IPS DF 4.7 (cell line): Measurements from ENCODE around the gene FIBCD1.
"Not testable (repeated sequence)": the region's sequence is repeated elsewhere in the genome, so short reads cannot be mapped to it uniquely, and the experiment has no call there.

Experiments used
- DNase-seq: peaks from one replicate; pipeline ENCODE4 v3.0.0-alpha.2; 2013; ENCODE audit warnings: low spot score; ENCODE audit errors: extremely low read depth

Gene FIBCD1

GRCh38 chr9:130922893-130923610, 16.0 kb downstream of the FIBCD1 start:
- no peak for DNase-seq

GRCh38 chr9:130921989-130922892, 16.8 kb downstream of the FIBCD1 start:
- no peak for DNase-seq

DNA sequence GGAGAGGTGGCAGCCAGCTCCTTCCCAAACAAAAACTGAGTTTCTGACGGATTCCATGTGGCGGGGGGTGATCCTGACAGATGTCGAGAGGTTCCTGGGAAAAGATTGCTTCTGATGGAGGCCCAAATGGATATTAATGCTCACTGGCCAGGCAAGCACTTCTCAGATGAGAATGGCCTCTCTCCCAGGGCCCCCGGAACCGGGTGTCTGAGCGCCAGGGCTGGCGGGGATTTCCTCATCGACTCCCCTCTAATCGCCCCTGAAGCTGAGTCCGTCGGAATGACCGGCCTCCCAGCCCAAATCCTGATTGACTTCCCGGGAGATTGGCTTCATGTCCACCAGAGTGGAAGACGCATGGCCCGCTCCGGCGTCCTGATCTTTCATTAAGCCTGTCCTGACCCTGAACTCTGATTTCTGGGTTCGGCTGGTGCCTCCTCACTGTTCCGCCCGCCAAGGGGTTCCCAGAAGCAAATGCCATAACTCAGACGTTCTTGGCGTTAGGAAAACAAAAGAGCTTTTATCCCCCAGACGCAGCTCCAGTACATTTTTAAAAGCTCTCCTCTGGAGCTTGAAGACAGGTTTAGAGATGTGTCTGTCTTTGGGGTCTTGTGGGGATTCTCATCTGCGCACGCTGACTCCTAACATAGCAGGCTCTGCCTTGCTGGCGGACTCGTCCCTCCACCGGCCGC, 17.6 kb downstream of the FIBCD1 start:
- DNase-seq: no peak

- DNase-seq: no peak
Observed at GRCh38 chr9:130920762-130921299, 18.2 kb downstream of the FIBCD1 start.

DNA sequence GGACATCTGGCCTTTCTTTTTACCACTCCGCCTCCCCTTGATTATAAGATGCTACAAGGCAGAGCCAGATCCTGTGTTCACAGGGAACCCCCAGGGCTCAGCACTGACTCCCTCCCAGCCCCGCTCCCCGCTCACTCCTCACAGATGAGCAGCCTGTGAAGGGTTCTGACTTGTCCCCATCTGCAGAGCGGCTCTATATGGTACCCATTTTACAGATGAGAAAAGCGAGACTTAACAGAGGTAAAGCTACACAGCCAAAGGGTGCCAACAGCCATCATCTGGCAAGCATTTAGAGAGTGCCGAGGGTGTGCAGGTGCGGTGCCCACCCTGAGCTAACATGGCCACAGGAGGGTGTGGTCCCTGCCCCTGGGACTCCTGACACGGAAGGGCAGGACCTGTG, 18.8 kb downstream of the FIBCD1 start:
- DNase-seq: no peak

DNA sequence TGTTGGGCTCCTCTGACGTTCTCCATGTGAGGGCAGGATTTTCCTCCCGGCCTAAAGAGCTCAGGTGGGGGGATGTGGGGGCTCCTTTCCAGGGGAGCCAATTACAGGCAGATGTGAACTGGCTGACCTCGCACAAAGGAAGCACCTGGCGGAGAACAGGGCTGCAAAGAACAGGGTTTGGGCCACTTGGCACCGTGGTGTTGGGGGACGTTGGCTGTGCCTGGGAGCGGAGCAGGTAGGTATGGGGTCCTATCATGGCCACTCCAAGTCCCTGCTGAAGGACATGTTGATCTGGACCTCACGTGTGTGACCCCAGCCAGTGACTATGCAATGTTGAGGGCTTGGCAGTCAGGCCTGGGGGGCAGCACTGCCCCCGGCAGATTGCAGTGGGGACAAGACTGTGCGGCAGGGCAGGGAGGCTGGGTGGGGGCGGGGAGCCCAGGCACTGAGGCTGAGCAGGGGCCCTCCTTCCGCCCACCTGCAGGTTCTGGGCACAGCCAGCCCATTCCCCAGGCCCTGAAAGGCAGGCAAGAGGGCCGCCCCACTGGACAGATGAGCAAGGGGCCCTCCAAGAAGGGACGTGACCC, 19.4 kb downstream of the FIBCD1 start:
- DNase-seq: no peak

DNA sequence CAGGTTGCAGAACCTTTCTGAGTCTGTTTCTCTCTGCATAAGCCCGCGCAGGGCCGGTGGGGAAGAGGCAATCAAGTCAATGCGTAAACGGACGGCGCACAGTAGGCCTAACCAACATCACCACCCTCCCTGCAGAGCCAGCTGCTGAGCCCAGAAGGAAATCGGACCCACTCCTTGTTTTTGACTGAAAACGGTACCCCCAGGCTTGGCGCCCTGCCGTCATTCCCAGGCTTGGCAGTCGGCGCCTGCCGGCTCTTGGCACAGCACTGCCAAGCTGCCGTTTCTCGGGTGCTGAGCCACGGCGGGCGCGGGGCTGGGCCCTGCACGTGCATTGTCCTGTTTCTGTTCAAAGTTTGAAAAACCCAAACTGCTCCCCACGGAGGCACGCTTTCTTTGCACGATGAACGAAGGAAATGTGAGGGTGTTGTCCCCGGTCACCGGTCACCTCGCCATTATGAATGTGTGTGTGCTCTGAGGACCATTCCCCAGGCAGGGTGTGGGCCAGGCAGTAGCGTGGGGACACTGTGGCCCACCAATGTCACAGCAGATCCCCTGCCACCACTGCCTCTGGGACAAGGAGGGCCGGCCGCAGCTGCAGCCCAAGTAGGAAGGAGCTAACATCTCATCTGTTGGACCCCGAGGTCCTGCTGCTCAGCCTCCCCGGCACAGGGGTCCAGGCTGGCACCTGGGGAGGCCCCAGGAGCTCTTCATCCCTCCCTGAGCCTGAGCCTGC, 20.1 kb downstream of the FIBCD1 start:
- DNase-seq: no peak

DNA sequence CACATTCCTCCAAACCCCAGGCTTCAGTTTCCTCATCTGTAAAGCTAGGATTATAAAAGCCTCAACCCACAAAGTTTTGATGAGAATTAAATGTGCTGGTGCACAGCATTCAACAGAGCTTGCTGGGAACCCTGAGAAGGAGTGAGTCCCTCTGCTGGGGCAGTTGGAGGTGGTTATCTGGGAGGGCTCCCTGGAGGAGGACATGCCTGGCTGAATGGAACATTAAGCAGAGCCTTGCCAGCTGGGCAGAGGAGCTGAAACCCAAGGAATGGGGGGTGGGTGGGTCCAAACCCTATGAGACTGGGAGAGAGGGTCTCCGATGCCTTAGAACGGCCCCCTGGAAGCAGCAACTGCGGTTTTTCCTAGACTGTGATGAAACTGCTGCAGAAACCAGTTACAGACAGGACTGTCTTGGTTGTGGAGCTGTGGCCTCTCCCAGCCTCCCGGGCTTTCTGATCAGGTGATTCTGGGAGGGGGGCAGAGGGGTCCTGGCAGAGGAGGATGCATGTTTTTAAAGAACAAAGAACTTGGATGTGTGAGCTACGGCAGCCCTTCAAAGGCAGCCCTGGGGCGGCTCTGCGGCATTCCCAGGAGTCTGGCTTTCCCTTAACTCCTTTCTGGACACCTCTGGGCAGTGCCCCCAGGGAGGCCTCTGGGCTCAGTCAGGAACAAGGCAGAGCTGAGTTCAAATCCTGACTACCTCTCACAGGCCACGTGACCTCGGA, 20.8 kb downstream of the FIBCD1 start:
- DNase-seq: no peak

DNA sequence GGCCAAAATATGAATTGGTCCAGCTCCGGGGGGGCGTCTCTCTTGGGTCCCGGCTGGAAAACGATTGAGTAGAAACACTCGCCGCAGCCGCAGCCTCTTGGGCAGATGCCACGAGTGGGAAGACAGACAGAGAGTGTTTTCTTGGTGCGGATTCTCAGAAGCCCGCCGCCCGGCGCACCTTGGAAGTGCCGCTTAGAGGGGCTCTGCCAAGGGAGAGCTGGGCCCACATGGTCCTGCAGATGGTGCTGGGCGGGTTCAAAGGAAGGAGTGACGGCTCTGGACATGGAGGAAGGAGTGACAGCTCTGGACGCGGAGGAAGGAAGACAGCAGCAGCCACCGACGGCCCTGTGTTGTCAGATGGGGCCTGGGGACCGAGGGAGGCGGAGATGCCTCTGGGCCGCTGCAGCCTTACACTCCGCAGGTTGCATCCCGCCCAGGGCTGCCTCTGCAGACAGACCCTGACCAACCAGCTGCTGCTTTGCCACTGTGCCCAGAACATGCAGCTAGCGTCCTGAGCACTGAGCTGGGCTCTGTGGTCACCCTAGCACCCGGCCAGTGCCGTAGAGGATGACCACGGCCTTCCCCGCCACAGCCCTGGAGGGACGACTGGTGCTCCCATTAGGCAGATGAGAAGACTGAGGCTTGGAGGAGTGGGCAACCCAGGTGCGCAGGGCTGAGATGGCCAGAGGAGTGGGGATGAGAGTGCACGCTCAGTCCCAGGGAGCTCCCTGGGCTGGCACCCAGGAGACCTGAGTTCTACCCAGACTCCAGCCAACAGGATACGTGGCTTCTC, 21.7 kb downstream of the FIBCD1 start:
- no peak for DNase-seq

- DNase-seq: no peak
Observed at GRCh38 chr9:130915096-130915447, 24.0 kb downstream of the FIBCD1 start.

DNA sequence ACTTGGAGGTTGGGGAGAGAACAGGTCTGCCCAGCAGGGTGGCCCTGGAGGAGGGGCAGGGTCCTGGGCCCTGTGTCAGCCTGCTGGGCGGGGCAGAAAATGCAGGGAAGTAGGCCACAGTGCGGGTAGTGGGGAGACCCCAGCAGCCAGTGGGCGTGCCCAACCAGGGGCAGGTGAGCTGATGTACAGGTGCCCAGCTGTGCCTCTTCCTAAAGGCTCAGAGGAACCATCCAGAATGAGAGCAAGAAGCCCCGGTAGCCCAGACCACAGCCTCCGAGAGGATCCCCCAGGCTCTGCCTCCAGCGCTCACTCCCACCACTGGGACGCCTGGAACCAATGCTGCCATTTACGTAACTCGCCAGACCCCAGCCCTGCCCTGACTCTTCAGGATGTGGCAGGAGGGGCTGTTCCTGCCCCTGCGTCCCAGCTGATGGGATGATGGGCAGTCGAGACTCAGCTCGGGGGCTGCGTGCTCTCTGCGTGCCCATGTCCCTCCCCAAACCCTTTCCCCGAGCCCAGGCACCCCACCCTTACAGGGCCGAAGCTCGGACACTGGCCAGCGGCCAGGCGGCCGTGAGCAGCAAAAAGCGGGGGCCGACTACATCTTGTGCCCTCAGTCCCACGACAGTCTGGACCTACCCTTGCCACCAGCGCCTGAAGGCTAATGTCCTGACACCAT, 24.5 kb downstream of the FIBCD1 start:
- DNase-seq: no peak

- no peak for DNase-seq
Observed at GRCh38 chr9:130913599-130914416, 25.2 kb downstream of the FIBCD1 start.

DNA sequence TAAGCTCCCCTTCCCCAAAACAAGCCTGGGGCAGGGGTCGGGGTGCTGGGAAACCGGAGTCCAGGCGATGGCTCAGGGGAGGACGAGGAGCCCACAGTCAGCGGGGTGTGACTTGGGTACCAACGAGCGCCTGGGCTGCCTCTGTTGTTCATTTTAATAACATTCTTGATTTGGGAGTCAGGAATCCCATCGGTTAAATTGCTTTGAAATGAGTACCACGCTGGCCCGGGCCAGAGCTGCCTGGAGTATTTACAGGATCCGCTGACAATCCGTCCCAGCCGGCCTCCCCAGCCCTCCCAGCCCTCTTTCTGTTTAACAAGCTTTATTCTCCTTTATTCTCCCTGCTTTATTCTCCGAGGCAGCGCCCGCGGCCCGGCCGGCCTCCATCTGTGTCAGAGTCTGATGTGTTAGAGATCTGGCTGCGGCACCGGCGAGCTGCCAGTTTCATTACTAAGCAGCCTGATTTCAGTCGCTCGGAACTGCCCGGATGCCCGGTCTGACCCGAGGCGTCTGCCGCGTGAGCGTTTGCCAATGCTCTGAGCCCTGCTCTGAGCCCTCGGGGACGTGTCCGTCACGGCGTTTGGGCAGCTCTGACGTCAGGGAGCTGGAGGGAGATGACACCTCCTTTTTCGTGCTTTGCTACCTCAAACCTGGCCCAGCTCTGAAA, 26.0 kb downstream of the FIBCD1 start:
- no peak for DNase-seq

DNA sequence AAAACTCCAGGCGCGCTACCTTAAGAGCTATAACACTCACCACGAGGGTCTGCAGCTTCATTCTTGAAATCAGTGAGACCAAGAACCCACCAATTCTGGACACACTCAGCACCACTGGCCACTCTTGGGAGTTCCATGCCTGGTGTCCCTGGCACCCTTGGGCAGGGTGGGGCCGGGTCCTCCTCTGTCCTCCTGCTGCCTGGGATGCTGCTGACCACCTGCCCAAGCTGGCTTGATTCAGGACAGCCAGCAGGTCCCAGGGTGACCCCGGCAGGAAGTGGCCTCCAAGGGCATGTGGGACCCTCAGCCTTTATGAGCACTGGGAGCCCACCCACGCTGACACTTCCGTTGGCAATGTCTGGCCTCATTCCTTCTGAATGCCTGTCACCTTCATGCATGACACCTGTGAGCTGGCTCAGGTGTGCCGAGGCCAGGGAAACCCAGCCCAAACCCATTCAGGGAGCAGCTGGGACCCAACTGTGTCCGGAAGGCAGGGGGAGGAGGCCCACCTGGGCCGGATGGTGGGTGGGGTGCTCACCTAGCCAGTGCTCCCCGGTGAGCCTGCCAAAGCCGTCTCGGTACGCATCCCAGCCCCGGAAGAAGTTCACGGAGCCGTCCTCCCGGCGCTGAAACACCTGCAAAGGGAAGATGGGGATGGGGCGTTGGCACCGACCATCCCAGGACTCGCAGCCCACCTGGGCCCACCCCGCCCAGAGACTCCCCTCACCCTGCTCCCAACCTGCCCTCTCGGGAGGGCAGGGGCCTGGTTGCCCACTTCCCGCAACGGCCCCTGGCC, 27.6 kb downstream of the FIBCD1 start:
- DNase-seq: no peak

GRCh38 chr9:130910670-130911069, 28.4 kb downstream of the FIBCD1 start:
- DNase-seq: not testable (repeated sequence)

GRCh38 chr9:130910041-130910440, 29.0 kb downstream of the FIBCD1 start:
- not testable (repeated sequence) for DNase-seq
